HG02798 (cell line): ENCODE results near the gene ELF4.

Experiments
- ATAC-seq: cut with Tn5 transposase; IDR thresholded peaks from one replicate; pipeline ENCODE4 v1.9.1; 2021; ENCODE audit warnings: mild to moderate bottlenecking; ENCODE audit not compliant: unreplicated experiment, poor library complexity

Gene ELF4

GRCh38 chrX:130085551-130086446 is 24.5 kb downstream of the ELF4 start:
- ATAC-seq, result no peak

DNA sequence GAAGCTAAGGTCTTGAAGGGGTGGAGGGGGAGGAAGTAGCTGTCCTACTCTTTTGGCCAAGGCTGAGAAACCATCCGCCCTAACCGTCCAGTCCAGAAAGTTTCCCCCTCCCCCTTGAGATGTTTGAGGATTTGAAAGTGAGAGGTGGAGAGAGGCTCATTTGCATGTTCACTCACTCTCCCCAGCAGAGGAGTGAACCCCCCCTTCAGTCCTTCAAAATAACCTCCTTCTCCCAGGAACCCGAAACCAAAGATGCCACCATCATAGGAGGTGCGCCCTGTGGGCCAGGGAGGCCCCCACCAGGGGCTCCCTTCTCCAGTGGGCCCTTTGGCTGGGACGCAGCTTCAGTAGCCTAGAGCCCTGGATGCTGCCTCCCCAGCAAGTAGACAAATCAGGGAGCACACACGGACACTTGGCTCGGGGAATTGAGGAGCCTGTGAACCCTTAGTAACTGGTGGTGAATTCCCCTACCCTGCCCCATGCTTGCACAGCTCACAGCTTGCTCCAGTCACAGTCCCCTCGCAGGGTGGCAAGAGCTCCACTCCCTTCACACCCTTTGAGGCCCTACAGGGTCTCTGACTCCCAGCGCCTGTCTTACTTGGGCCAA is 25.6 kb downstream of the ELF4 start:
- peak; percentile 51 for ATAC-seq

GRCh38 chrX:130083656-130084382 is 26.5 kb downstream of the ELF4 start:
- ATAC-seq, result peak; percentile 37

- ATAC-seq, result no peak
Measured at GRCh38 chrX:130083107-130083490, 27.2 kb downstream of the ELF4 start.

- peak; percentile 70 for ATAC-seq
Measured at GRCh38 chrX:130082244-130083106, 27.8 kb downstream of the ELF4 start.

GRCh38 chrX:130081421-130082045 is 28.8 kb downstream of the ELF4 start:
- no peak for ATAC-seq

- ATAC-seq, result no peak
Measured at GRCh38 chrX:130080791-130081367, 29.4 kb downstream of the ELF4 start.

DNA sequence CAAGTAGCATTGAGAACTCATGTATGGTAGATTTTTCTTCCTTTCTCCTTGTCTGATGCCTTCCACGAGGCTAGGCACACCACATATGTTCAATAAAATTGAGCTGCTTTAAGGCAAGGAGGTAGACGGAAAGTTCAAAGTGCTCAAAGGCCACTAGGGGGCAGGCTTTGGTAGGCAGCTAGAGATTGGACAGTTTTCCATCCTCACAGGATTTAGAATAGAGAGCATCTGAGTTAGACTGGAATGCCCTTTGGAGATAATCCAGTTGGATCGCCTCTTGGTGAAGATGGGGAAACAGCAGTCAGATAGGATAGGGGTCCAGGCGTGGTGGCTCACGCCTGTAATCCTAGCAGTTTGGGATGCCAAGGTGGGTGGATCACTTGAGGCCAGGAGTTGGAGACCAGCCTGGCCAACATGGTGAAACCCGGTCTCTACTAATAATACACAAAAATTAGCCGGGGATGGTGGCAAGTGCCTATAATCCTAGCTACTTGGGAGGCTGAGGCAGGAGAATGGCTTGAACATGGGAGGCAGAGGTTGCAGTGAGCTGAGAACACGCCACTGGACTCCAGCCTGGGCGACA is 30.4 kb downstream of the ELF4 start:
- ATAC-seq, result no peak

GRCh38 chrX:130075777-130076176 is 34.5 kb downstream of the ELF4 start:
- no peak for ATAC-seq

DNA sequence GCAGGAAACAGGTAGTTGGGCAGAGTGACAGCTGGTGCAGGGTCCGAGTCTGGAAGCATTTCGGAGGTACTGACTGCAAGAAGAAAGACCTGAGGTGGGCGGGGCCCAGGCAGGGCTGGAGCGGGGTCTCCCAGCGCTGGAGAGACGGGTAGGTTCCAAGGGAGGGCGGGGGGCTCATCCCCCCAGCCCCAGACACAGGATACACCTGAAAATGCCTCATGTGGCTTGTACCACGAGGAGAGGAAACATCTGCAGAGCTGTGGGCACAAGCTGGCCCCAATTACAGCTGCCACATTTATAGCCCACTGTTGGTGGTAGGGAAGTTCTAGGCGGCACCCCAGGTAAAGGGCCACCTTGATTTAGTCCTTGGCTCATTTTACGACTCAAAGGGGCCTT is 38.0 kb downstream of the ELF4 start:
- ATAC-seq, result no peak

DNA sequence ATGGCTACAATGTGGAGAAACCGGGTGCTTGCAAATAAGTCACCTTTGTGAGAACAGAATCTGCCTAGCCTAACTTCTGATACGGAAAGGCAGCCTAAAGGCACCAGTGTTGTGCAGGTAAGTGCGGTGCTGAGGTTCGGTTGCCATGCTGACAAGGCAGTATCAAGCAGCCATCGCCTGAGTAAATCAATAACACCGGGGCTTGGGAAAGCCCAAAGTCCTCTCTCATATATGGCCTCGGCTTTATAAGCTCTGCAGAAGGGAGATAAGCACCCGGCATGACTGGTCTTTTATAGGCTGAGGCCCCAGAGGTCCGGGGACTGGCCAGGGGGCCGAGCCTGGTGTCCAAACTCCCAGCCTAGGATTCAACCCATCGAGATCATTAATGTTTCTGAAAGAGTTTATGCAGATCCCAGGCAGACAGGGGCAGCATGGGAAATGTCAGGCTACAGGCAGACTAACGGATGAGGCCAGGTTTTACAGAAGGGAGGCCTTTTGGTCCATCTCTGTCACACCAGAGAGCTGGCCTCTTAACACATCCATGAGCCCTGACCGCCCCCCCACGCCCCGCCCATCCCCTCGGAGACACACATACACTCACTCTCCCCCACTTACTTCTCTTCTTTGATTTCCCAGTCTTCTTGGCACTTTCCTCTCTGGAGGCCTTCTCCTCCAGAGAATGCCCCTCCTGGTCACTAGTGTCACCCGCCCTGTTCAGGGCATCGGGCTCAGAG is 38.5 kb downstream of the ELF4 start:
- ATAC-seq, result no peak

- ATAC-seq, result no peak
Measured at GRCh38 chrX:130066975-130067615, 43.2 kb downstream of the ELF4 start.

- ATAC-seq, result peak; percentile 95
Measured at GRCh38 chrX:130060122-130061069, 49.9 kb downstream of the ELF4 start.

- ATAC-seq, result no peak
Measured at GRCh38 chrX:130058652-130059051, 51.6 kb downstream of the ELF4 start.

- no peak for ATAC-seq
Measured at GRCh38 chrX:130057209-130057608, 53.1 kb downstream of the ELF4 start.

DNA sequence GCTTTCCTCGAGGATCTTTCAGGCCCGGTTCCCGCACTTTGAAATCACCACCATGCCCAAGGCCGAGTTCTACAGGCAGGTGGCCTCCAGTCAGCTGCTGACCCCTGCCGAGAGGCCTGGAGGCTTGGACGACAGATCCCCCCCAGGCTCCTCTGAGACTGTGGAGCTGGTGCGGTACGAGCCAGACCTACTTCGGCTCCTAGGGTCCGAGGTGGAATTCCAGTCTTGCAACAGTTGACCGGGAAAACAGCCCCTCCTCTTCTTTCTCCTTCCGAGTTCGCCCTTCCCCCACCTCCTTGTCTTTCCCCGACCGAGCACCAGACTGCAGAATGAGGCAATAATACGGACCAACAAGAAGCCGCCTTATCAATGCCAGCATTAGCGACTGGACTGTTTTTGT is 54.4 kb downstream of the ELF4 start:
- no peak for ATAC-seq

GRCh38 chrX:130055103-130055502 is 55.2 kb downstream of the ELF4 start:
- ATAC-seq, result no peak
